Activated CD8-positive, alpha-beta T cell treated with anti-CD3 and anti-CD28 coated beads for 36 hours (primary cell): Measurements from ENCODE around the gene SYS1. TPM values are rescaled to one million over a fixed set of nuclear protein-coding genes. Genes with fewer than 3 reads are reported as not detected.
"Not testable (repeated sequence)": the region's sequence is repeated elsewhere in the genome, so short reads cannot be mapped to it uniquely, and the experiment has no call there.

ENCODE experiments used
- ATAC-seq: fragments of 200-7000 bp; cut with Tn5 transposase; one replicate; pipeline ENCODE4 v1.10.0; 2021; ENCODE audit warnings: mild to moderate bottlenecking, moderate library complexity
- CTCF ChIA-PET: fragments of 350-600 bp; sonication (Branson Sonifier 250); formaldehyde crosslinking; loops from one replicate; lab custom pipeline; 2021; ENCODE audit warnings: antibody characterized with exemption; lab: Charles Lee
- POLR2A ChIA-PET: fragments of 350-600 bp; sonication (Branson Sonifier 250); formaldehyde crosslinking; loops from one replicate; lab custom pipeline; 2021; ENCODE audit warnings: antibody characterized with exemption; lab: Charles Lee
- DNase-seq: peaks from one replicate; pipeline ENCODE4 v3.0.0-alpha.2; 2020
- H3K27ac Mint-ChIP-seq: one replicate; pipeline ENCODE4 v1.8.0; 2021; ENCODE audit warnings: mild to moderate bottlenecking, mixed read lengths
- H3K27me3 Mint-ChIP-seq: one replicate; pipeline ENCODE4 v1.8.0; 2021; ENCODE audit warnings: mixed read lengths
- H3K36me3 Mint-ChIP-seq: one replicate; pipeline ENCODE4 v1.8.0; 2021; ENCODE audit warnings: low read depth, mixed read lengths
- H3K4me1 Mint-ChIP-seq: one replicate; pipeline ENCODE4 v1.8.0; 2021; ENCODE audit warnings: low read depth, mixed read lengths
- H3K4me3 Mint-ChIP-seq: one replicate; pipeline ENCODE4 v1.8.0; 2021; ENCODE audit warnings: mild to moderate bottlenecking, moderate library complexity, mixed read lengths
- H3K9me3 Mint-ChIP-seq: one replicate; pipeline ENCODE4 v1.8.0; 2021; ENCODE audit warnings: mixed read lengths
- CTCF ChIP-seq: fragments of 200-600 bp; IDR thresholded peaks from one replicate; pipeline ENCODE4 v1.8.0; 2022; ENCODE audit warnings: antibody characterized with exemption, mild to moderate bottlenecking
- intact Hi-C: fragments of 100-400 bp; cut with micrococcal nuclease; formaldehyde crosslinking; loops from one replicate; pipeline ENCODE4 v1.10.0; 2022
- total RNA-seq, 2 experiments: library from RNA; stranded (reverse); gene quantifications; one replicate each; pipeline ENCODE4 v1.2.3, GENCODE V29; 2021

The SYS1 gene
- total RNA-seq, 2 experiments from 2014 or later, result 19.6 to 20.7 TPM

DNA sequence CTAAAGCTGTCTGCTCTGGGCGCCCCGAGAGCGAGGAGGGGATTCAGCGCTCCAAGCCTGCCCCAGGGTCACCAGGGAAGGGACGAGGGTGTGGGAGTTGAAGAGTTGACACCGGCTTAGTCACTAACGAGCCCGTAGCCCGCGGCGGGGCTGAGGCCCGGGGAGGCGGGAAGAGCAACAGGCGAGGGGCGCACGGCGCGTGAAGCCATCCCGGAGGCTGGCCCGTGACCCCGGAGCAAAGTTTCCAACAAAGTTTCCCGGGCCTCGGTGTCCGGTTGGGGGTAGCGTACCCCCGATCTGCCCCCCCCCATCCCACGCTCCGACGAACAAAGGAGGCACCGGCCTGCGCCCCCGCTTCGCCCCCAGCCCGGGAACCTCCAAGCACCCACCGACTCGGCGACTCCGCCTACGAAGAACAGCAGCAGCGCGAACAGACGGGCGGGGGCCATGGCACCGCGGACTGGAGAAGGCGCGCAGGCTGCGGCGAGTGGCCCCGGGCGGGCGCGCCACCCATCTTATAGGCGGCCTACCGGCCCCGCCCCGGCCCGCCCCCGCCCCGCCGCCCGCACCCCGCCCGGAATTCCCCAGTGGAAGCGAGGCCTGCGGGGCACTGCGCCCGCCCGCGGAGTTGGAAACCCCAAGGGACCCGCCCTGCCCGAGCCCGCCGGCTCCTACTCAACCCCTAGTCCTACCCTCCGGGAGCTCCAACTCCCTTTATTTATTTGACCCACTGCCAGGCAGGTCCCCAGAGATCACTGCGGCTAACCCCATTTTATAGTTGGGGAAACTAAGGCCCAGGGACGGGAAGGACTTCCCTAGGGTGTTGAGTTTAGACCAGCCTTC lies 14.8 kb upstream of the SYS1 start, which contains the start of gene SDC4:
TSS of gene SDC4 (minus strand) at position 489 of the 843 bp plus-strand sequence. CDS start at position 449, 40 bp downstream.
- Mint-ChIP-seq H3K27me3 (peaks cover 2% of the 10 kb centered on the region), H3K9me3 (no peaks in the 10 kb centered on the region), H3K4me3 (peak within 1 kb of the TSS; percentile 79), H3K36me3 (peaks cover 8% of the 10 kb centered on the region), H3K27ac (peak within 1 kb of the TSS; percentile 81), H3K4me1 (peaks cover 40% of the 10 kb centered on the region)
- intact Hi-C loops, result no loop called here
- no peak for TF ChIP-seq CTCF
- DNase-seq (peak; percentile 68), ATAC-seq (peak; percentile 80)
- CTCF ChIA-PET, result interaction anchor here (0.9 to 4.5 kb wide), 11 partner anchors 15 to 423 kb away, joined by 3 to 20 read pairs (median 7); partner anchors contain the start of gene SYS1
- POLR2A ChIA-PET, result interaction anchor here (0.6 to 3.9 kb wide), 9 partner anchors 9 to 89 kb away, joined by 3 to 21 read pairs (median 4); partner anchors contain the start of gene SYS1

DNA sequence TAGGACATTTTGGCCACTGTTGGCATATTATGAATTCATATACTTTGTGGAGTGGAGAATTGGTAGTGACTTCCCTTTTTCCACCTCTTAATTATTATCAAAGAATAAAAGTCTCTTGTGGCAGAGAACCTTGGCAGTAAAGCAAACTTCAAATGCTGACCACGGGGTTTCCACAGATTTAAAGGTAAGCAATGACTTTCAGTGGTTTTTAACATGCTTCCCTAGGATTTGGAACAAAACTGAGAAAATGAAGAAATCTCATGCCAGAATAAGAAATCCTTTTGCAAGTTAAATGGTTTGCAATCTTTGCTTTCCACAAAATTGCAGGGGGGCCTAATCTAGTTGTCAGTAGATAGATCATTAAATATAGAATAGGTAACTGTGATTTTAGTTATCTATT lies 12.7 kb upstream of the SYS1 start:
- POLR2A ChIA-PET, result no interaction called here
- Mint-ChIP-seq H3K27me3 (no peaks in the 10 kb centered on the region), H3K4me1 (peaks cover 48% of the 10 kb centered on the region), H3K4me3 (no peak overlapping the region), H3K9me3 (no peaks in the 10 kb centered on the region), H3K36me3 (peaks cover 6% of the 10 kb centered on the region), H3K27ac (no peak overlapping the region)
- ATAC-seq (no peak), DNase-seq (no peak)
- CTCF ChIA-PET, result interaction anchor here (2.4 to 2.9 kb wide), 2 partner anchors 23 to 24 kb away, joined by 8 to 16 read pairs; no protein-coding TSS in a partner anchor
- intact Hi-C loops, result no loop called here
- no peak for TF ChIP-seq CTCF

GRCh38 chr20:45350795-45351194 lies 12.2 kb upstream of the SYS1 start:
- ATAC-seq, intact Hi-C loops, H3K36me3 Mint-ChIP-seq, H3K27me3 Mint-ChIP-seq, H3K4me3 Mint-ChIP-seq, POLR2A ChIA-PET, H3K9me3 Mint-ChIP-seq, DNase-seq, H3K27ac Mint-ChIP-seq: not testable (repeated sequence)
- CTCF ChIA-PET, result interaction anchor here (0.9 to 2.9 kb wide), 5 partner anchors 10 to 57 kb away, joined by 3 to 18 read pairs (median 3); partner anchors contain the start of gene SYS1
- peaks cover 49% of the 10 kb centered on the region for H3K4me1 Mint-ChIP-seq

DNA sequence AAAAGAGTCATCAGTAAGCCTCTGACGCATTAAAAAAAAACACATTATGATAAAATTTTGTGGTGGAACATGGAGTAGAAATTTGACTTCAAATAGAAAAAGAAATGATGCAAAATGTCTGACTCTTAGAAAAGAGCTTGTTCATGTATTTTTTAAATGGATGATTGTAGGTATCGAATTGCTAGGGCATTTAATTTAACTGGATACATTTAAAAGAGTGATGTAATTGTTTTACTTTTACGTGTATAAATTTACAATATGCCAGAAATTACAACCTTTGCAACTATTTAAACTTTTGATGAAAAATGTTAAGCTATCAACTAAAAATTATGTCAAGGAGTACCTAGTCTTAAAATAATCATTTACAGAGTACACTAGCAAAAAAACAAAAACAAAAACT lies 10.2 kb upstream of the SYS1 start:
- intact Hi-C loops, result no loop called here

More for the DNA sequence above, 10.2 kb upstream of the SYS1 start:
- Mint-ChIP-seq H3K36me3 (no peaks in the 10 kb centered on the region), H3K9me3 (no peaks in the 10 kb centered on the region), H3K4me1 (peaks cover 43% of the 10 kb centered on the region), H3K27me3 (no peaks in the 10 kb centered on the region), H3K27ac (no peak overlapping the region), H3K4me3 (no peak overlapping the region)
- no peak for TF ChIP-seq CTCF
- ATAC-seq, result no peak
- ChIA-PET POLR2A (interaction anchor here (1.0 to 1.4 kb wide), 3 partner anchors 9 to 21 kb away, joined by 3 to 4 read pairs (median 3); partner anchors contain the start of gene SYS1), CTCF (interaction anchor here (0.7 to 2.9 kb wide), 9 partner anchors 10 to 418 kb away, joined by 3 to 18 read pairs (median 5); partner anchors contain the start of gene SYS1)
- DNase-seq, result no peak
